H1 (cell line): ENCODE data around the gene RNF220. TPM values are rescaled to one million over a fixed set of nuclear protein-coding genes. Genes with fewer than 3 reads are reported as not detected.

Experiments
- CREB1 ChIP-seq: IDR thresholded peaks from 2 replicates; pipeline ENCODE4 v1.6.1; 2012; ENCODE audit warnings: inconsistent platforms
- SIN3A ChIP-seq, 2 experiments: IDR thresholded peaks in 1 of 2; conservative IDR thresholded peaks in 1 of 2; 2 replicates each; pipeline ENCODE4 v1.6.1; 2011 to 2012; ENCODE audit warnings: low read length in 2 of 2, improper control_type of control experiment in 1 of 2, low read depth in 1 of 2, mild to moderate bottlenecking in 1 of 2
- SP1 ChIP-seq: IDR thresholded peaks from 2 replicates; pipeline ENCODE4 v1.6.1; 2011; ENCODE audit warnings: low read depth, low read length
- SP2 ChIP-seq: IDR thresholded peaks from 2 replicates; pipeline ENCODE4 v1.6.1; 2012; ENCODE audit warnings: mild to moderate bottlenecking, low read length, inconsistent platforms
- polyA plus RNA-seq, 7 experiments: library from polyadenylated mRNA; depleted of rRNA in 3 of 7; stranded (reverse) in 5 of 7; unstranded in 2 of 7; fragments of >200 nt in 5 of 7; fragments of 200-250 nt in 2 of 7; gene quantifications; 1 replicate in 5 of 7; 2 replicates in 1 of 7; 4 replicates in 1 of 7; pipeline versions ENCODE4 v1.2.1 to v1.2.3, GENCODE V29; 2011 to 2013; ENCODE audit warnings: missing spikeins in 2 of 7, mixed read lengths in 2 of 7
- total RNA-seq: library from RNA; stranded (reverse); fragmentation: NEBNext Ultra II Directional; extraction: Animal tissue kit (Norgen Biotek cat#: 25700); gene quantifications from 2 replicates; pipeline ENCODE4 v1.2.1, GENCODE V29; 2021
- TF ChIP-seq, protein P1 (sequence below): fragments of 300-600 bp; sonication (generic); IDR thresholded peaks from 2 replicates; pipeline ENCODE4 v1.7.1; 2012; ENCODE audit warnings: low read length, moderate library complexity, mild to moderate bottlenecking, inconsistent platforms; ENCODE audit not compliant: insufficient replicate concordance
- TF ChIP-seq, protein P2 (sequence below): IDR thresholded peaks from 2 replicates; pipeline ENCODE4 v1.6.1; 2011; ENCODE audit warnings: low read length, improper control_type of control experiment

Gene RNF220
- total and polyA plus RNA-seq, 2 of the 8 experiments (the other 6 are each of a cell fraction or from before 2014, with no cell fraction given): 123 to 160 TPM

DNA sequence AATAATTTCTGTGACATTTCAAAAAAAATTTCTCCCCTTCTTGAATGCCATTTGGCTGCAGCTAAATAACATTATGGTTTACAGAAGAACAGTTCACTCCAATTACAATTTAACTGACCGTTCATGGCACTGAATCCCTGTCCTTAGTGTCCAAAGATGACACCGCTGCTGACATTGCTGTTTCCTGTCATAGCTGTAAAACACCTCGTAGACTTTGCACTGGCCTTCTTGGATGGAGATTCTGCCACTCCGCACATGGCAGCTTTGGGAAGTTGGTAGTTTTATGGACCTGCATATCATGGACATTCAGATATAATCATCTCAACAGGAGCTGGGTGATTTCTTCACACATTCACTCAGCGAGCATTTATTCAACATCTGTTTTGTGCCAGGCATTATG, 274.4 kb downstream of the RNF220 start (continued):
- TF ChIP-seq, protein P1, sequence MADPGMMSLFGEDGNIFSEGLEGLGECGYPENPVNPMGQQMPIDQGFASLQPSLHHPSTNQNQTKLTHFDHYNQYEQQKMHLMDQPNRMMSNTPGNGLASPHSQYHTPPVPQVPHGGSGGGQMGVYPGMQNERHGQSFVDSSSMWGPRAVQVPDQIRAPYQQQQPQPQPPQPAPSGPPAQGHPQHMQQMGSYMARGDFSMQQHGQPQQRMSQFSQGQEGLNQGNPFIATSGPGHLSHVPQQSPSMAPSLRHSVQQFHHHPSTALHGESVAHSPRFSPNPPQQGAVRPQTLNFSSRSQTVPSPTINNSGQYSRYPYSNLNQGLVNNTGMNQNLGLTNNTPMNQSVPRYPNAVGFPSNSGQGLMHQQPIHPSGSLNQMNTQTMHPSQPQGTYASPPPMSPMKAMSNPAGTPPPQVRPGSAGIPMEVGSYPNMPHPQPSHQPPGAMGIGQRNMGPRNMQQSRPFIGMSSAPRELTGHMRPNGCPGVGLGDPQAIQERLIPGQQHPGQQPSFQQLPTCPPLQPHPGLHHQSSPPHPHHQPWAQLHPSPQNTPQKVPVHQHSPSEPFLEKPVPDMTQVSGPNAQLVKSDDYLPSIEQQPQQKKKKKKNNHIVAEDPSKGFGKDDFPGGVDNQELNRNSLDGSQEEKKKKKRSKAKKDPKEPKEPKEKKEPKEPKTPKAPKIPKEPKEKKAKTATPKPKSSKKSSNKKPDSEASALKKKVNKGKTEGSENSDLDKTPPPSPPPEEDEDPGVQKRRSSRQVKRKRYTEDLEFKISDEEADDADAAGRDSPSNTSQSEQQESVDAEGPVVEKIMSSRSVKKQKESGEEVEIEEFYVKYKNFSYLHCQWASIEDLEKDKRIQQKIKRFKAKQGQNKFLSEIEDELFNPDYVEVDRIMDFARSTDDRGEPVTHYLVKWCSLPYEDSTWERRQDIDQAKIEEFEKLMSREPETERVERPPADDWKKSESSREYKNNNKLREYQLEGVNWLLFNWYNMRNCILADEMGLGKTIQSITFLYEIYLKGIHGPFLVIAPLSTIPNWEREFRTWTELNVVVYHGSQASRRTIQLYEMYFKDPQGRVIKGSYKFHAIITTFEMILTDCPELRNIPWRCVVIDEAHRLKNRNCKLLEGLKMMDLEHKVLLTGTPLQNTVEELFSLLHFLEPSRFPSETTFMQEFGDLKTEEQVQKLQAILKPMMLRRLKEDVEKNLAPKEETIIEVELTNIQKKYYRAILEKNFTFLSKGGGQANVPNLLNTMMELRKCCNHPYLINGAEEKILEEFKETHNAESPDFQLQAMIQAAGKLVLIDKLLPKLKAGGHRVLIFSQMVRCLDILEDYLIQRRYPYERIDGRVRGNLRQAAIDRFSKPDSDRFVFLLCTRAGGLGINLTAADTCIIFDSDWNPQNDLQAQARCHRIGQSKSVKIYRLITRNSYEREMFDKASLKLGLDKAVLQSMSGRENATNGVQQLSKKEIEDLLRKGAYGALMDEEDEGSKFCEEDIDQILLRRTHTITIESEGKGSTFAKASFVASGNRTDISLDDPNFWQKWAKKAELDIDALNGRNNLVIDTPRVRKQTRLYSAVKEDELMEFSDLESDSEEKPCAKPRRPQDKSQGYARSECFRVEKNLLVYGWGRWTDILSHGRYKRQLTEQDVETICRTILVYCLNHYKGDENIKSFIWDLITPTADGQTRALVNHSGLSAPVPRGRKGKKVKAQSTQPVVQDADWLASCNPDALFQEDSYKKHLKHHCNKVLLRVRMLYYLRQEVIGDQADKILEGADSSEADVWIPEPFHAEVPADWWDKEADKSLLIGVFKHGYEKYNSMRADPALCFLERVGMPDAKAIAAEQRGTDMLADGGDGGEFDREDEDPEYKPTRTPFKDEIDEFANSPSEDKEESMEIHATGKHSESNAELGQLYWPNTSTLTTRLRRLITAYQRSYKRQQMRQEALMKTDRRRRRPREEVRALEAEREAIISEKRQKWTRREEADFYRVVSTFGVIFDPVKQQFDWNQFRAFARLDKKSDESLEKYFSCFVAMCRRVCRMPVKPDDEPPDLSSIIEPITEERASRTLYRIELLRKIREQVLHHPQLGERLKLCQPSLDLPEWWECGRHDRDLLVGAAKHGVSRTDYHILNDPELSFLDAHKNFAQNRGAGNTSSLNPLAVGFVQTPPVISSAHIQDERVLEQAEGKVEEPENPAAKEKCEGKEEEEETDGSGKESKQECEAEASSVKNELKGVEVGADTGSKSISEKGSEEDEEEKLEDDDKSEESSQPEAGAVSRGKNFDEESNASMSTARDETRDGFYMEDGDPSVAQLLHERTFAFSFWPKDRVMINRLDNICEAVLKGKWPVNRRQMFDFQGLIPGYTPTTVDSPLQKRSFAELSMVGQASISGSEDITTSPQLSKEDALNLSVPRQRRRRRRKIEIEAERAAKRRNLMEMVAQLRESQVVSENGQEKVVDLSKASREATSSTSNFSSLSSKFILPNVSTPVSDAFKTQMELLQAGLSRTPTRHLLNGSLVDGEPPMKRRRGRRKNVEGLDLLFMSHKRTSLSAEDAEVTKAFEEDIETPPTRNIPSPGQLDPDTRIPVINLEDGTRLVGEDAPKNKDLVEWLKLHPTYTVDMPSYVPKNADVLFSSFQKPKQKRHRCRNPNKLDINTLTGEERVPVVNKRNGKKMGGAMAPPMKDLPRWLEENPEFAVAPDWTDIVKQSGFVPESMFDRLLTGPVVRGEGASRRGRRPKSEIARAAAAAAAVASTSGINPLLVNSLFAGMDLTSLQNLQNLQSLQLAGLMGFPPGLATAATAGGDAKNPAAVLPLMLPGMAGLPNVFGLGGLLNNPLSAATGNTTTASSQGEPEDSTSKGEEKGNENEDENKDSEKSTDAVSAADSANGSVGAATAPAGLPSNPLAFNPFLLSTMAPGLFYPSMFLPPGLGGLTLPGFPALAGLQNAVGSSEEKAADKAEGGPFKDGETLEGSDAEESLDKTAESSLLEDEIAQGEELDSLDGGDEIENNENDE: no peak
- TF ChIP-seq SP2 (no peak), CREB1 (no peak), SP1 (no peak), SIN3A (conservative IDR thresholded peaks at IDR 0.05 in 1 of 2, IDR thresholded peaks at IDR 0.05 in 1 of 2; ENCODE audit: low read depth in 1 of 2, low read length in 2 of 2) (no peak)
- TF ChIP-seq, protein P2, sequence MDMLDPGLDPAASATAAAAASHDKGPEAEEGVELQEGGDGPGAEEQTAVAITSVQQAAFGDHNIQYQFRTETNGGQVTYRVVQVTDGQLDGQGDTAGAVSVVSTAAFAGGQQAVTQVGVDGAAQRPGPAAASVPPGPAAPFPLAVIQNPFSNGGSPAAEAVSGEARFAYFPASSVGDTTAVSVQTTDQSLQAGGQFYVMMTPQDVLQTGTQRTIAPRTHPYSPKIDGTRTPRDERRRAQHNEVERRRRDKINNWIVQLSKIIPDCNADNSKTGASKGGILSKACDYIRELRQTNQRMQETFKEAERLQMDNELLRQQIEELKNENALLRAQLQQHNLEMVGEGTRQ: no peak
